Type B pancreatic cell (in vitro differentiated cells): ENCODE results near the gene C6orf120. TPM values are rescaled to one million over a fixed set of nuclear protein-coding genes. Genes with fewer than 3 reads are reported as not detected.
A peak's percentile ranks its signal among the peaks of the same experiment; 100 is the strongest.

Experiments
- DNase-seq: peaks from one replicate; pipeline ENCODE4 v3.0.0; 2021; ENCODE audit warnings: mixed read lengths; ENCODE audit not compliant: unreplicated experiment; ENCODE audit errors: extremely low spot score
- H3K27ac Mint-ChIP-seq: 2 replicates; pipeline ENCODE4 v1.8.0; 2021; ENCODE audit warnings: mild to moderate bottlenecking, mixed read lengths
- H3K27me3 Mint-ChIP-seq: 2 replicates; pipeline ENCODE4 v1.8.0; 2021; ENCODE audit warnings: mixed read lengths
- H3K36me3 Mint-ChIP-seq: 2 replicates; pipeline ENCODE4 v1.8.0; 2021; ENCODE audit warnings: mixed read lengths
- H3K4me1 Mint-ChIP-seq: one replicate; pipeline ENCODE4 v1.8.0; 2021; ENCODE audit warnings: mixed read lengths; ENCODE audit not compliant: unreplicated experiment
- H3K4me3 Mint-ChIP-seq: 2 replicates; pipeline ENCODE4 v1.8.0; 2021; ENCODE audit warnings: mild to moderate bottlenecking, mixed read lengths
- H3K9me3 Mint-ChIP-seq: 2 replicates; pipeline ENCODE4 v1.8.0; 2021; ENCODE audit warnings: mixed read lengths
- total RNA-seq: library from RNA; stranded (reverse); gene quantifications from 2 replicates; pipeline ENCODE4 v1.2.1, GENCODE V29; 2021; ENCODE audit warnings: low replicate concordance
- TF ChIP-seq, protein P1 (sequence below): fragments of 200-600 bp; sonication (generic); conservative IDR thresholded peaks from 2 replicates; pipeline ENCODE4 v1.5.0; 2021; ENCODE audit warnings: antibody characterized with exemption, mild to moderate bottlenecking

The C6orf120 gene
- total RNA-seq, 1 donor from 2014 or later: 30.4 TPM

DNA sequence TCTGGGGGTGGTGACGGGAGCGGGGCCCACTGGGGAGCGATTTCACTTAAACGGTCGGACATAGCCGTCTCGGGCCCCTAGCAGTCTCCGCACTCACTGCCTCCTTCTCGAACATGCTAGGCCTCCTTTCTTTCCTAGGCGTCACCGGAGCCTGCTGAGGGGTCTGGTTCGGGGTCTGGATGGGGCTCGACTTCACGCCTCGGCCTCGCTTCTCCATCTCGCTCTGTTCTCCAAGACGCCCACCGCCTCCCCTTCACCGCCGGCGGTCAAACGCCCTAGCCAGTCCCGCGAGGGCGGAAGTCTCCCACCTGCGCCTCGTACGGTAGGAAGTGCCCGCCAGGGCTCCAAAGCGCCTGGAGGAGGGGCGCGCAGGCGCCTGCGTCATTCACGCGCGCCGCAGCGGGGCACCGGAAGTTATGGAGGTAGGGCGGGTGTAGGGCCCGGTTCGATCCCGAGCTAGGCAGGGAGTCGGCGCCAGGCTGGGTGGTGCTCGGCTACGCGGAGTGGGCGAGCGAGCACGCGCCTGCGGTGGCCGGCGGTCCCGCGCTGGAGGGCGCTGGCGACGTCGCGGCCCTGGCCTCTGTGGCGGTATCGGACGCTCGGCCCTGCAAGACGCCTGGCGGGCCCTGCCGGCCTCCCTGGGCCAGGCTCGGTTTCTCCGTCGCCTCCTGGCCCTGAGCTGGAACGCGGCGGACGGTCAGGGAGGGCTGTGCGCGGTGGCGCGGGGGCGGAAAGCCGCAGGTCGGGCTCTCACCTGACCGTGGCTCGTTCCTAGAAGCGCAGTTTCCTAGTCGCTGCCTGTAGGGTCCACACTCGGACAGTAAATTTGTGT lies 49.5 kb downstream of the C6orf120 start, which contains the start of the genes DYNLT2 and ERMARD:
Gene DYNLT2 (minus strand): TSS at position 331 of the 832 bp plus-strand sequence. CDS start 114 bp downstream, at position 217.
Gene ERMARD (plus strand): TSS at position 381 of the 832 bp plus-strand sequence. CDS start 36 bp downstream, at position 417.
- no peaks in the 10 kb centered on the region for H3K27me3 Mint-ChIP-seq
- peak within 1 kb of the TSS; percentile 97 for H3K27ac Mint-ChIP-seq
- peak; percentile 97 for DNase-seq
- H3K9me3 Mint-ChIP-seq: no peaks in the 10 kb centered on the region
- TF ChIP-seq, protein P1, sequence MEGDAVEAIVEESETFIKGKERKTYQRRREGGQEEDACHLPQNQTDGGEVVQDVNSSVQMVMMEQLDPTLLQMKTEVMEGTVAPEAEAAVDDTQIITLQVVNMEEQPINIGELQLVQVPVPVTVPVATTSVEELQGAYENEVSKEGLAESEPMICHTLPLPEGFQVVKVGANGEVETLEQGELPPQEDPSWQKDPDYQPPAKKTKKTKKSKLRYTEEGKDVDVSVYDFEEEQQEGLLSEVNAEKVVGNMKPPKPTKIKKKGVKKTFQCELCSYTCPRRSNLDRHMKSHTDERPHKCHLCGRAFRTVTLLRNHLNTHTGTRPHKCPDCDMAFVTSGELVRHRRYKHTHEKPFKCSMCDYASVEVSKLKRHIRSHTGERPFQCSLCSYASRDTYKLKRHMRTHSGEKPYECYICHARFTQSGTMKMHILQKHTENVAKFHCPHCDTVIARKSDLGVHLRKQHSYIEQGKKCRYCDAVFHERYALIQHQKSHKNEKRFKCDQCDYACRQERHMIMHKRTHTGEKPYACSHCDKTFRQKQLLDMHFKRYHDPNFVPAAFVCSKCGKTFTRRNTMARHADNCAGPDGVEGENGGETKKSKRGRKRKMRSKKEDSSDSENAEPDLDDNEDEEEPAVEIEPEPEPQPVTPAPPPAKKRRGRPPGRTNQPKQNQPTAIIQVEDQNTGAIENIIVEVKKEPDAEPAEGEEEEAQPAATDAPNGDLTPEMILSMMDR: peak; percentile 42
- peaks cover 26% of the 10 kb centered on the region for H3K4me1 Mint-ChIP-seq
- H3K4me3 Mint-ChIP-seq: peak within 1 kb of the TSS; percentile 97
- no peaks in the 10 kb centered on the region for H3K36me3 Mint-ChIP-seq

DNA sequence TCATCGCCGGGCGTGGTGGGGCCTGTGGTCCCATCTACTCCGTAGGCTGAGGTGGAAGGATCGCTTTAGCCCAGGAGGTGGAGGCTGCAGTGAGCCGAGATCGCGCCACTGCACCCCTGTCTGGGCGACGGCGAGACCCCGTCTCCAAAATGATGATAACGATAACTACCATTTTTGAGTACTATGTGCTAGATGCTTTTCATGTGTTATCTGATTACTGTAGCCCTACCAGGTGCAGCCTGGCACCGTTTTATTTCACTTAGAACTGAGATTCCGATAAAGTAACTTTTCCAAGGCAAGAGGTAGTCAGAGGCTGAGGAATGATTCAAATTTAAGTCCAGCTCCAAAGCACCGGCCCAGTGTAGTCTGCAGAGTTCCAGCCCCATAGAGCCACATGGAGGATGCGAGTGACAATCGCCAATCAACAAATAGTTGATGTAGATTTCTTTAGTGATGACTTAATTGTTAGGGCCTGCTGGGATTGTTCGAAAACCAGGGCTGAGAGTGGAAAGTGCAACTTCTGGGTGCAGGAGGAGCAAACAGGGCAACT lies 50.2 kb downstream of the C6orf120 start:
- peak overlapping the region; percentile 97 for H3K27ac Mint-ChIP-seq
- TF ChIP-seq, protein P1: peak; percentile 5
- no peak for DNase-seq
- peak overlapping the region; percentile 92 for H3K4me3 Mint-ChIP-seq
- H3K9me3 Mint-ChIP-seq: no peaks in the 10 kb centered on the region
- H3K27me3 Mint-ChIP-seq: no peaks in the 10 kb centered on the region
- no peaks in the 10 kb centered on the region for H3K36me3 Mint-ChIP-seq
- H3K4me1 Mint-ChIP-seq: peaks cover 26% of the 10 kb centered on the region

Other genes starting within 250 kb of the C6orf120 start
- 61.2 and 112 TPM in 2 replicates for gene WDR27, start 97 bp upstream of the C6orf120 start, total RNA-seq
- 44.5 and 59.9 TPM in 2 replicates for gene PHF10, start 22.4 kb downstream of the C6orf120 start, total RNA-seq
- 2.1 and 2.6 TPM in 2 replicates for gene DYNLT2, start 49.4 kb downstream of the C6orf120 start, total RNA-seq
- gene ERMARD, start 49.5 kb downstream of the C6orf120 start, total RNA-seq: 18.6 and 32.1 TPM in 2 replicates